GM20431 (cell line): ENCODE results near the gene CD226.
"Not testable (repeated sequence)": the region's sequence is repeated elsewhere in the genome, so short reads cannot be mapped to it uniquely, and the experiment has no call there.

Experiments
- in situ Hi-C: fragments of 300-500 bp; cut with MseI, MboI; formaldehyde crosslinking; loops from one replicate; pipeline ENCODE4 v1.15.0; 2020; ENCODE audit warnings: low sequenced_read_pairs; ENCODE audit not compliant: unreplicated experiment

CD226 gene

DNA sequence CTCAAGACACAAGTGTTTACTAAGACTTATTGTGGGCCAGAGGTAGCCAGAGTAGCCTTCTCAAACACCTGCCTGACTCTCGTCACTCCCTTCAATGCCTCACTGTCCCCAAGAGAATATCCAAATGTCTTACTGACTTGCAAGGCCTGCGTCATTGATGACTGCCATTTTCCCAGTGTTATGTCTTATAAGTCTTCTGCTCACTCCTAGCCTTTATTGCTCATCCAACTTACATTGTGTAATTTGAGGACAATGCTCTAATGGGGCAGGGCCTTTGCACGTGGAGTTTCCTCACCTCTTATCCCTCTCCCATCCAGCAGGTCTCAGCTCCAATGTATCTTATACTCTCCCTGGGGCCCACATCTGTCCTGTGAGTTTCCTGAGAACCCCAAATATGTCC is 10.1 kb upstream of the CD226 start:
- in situ Hi-C loops = no loop called here

- in situ Hi-C loops = no loop called here
Observed at GRCh38 chr18:69956665-69957620, 9.3 kb upstream of the CD226 start.

DNA sequence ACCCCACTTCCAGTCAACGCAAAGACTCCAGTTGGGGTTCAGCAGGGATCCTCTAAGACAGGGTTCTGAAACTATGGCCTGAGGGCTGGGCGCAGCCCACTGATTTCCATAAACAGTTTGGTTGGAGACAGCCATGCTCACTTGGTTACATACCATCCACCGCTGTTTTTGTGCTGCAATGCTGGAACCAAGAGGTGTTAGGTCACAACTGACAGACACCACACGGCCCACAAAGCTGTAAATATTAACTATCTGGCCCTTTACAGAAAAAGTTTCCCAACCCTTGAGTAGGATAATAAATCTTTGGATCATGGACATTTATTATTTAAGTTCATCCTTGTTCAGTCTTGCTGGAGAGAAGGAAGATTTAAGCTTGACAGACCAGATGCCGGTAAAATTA is 8.4 kb upstream of the CD226 start:
- in situ Hi-C loops = no loop called here

GRCh38 chr18:69954719-69955480 is 7.2 kb upstream of the CD226 start:
- in situ Hi-C loops = no loop called here

DNA sequence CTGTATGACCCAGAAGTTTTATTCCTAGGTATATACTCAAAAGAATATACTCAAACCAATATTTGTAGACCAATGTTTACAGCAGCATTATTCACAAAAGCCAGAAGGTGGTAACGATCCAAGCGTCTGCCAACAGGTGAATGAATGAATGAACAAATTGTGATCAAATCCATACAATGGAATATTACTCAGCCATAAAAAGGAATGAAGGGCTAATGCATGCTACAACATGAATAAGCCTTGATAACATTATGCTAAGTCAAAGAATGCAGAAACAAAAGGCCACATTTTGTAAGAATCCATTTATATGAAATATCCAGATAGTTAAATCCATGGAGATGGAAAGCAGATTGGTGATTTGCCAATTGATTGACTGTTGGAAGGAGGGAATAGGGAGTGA is 5.5 kb upstream of the CD226 start:
- in situ Hi-C loops = no loop called here

DNA sequence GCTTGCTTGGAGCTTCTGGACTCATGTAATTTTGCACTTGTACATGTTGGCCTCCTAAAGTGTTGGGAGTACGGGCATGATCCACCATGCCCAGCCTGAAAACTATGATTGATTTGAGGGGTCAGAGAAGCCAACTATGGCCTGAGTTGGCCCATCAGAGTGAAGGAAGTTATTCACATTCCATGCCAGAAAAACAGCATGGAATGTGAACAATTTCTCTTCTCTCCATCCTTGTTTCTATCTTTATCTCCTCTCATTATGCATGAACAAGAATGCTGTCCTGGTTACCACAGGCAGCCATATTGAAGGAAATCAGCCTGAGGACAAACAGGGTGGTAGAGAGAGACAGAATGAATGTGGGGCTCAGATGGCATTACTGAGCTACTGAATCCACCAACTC is 3.5 kb upstream of the CD226 start:
- in situ Hi-C loops = no loop called here

DNA sequence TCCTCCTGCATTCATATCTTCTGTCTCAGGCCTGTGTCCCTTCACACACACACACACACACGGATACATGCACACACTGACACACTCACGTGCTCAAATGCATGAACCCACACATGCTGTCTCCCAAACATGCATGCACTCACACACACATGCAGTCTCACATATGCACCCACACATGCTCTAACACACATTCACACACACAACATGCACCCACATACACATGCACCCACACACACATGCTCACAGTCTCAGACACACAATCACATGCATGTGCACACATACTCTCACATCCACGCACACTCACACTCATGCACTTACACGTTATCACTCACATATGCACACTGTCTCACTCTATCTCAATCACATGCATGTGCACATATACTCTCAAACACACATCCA is 1.9 kb upstream of the CD226 start:
- in situ Hi-C loops = no loop called here

DNA sequence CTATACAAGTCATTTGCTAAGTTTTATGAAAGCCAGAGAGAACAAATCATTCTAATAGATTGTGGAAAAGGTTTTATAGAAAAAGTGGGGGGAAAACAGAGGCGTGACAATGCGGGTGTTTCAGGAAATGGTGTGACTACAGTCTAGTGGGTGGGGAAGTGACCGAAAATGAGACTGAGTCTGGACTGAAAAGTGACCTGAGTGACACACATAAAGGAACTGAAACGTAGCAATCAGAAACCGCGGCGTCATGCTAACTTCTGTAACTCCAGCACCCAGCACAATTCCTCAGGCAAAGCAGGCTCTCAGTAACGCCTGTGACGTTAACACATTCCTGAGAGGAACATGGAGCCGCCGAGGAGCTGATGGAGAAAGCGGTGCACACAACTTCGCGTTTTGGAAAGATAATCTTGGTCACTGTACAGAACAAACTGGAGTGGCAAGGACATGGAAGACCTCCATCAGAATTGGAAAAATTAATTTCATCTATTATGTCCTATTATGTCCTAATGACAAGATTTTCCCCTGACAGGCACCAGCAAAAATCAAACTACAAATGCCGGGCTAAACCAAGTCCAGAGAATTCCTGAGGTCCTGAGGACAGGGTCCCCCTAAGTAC is 1.4 kb upstream of the CD226 start:
- in situ Hi-C loops = no loop called here

- in situ Hi-C loops = no loop called here
Observed at GRCh38 chr18:69948256-69948655, 583 bp upstream of the CD226 start.

- in situ Hi-C loops = no loop called here
Observed at GRCh38 chr18:69946608-69947155, 991 bp downstream of the CD226 start.

- in situ Hi-C loops = no loop called here
Observed at GRCh38 chr18:69945220-69946114, 2.2 kb downstream of the CD226 start.

GRCh38 chr18:69944436-69944835 is 3.2 kb downstream of the CD226 start:
- in situ Hi-C loops = no loop called here

DNA sequence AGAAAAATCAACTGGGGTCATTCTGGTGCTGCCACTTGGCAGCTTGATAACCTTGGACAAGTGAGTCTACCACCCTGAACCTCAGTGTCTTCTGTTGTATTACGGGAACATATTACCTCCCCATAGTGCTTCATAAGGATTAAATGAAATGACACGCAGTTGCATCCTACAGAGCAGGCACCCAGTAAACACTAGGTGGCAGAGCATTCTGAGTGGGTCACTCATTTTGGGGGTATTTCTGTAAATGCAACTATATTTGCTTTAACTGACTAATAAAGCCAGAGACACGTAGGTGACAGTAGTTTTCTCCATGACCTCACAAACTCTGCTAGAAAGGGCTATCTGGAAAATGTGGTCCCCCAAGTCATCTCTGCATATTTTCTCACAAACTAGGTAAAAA is 4.7 kb downstream of the CD226 start:
- in situ Hi-C loops = no loop called here

- in situ Hi-C loops = no loop called here
Observed at GRCh38 chr18:69941183-69941582, 6.5 kb downstream of the CD226 start.

DNA sequence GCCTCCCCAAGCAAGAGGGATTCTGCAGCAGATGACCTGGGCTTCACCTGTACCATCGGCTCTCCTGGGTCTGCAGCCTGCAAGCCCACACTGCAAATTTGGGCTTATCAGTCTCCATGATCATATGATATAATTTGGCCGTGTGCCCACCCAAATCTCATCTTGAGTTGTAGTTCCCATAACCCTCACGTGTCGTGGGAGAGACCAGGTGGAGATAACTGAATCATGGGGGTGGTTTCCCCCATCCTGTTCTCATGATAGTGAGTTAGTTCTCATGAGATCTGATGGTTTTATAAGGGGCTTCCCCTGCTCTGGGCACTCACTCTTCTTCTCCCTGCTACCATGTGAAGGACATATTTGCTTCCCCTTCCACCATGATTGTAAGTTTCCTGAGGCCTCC is 7.9 kb downstream of the CD226 start:
- in situ Hi-C loops = not testable (repeated sequence)

DNA sequence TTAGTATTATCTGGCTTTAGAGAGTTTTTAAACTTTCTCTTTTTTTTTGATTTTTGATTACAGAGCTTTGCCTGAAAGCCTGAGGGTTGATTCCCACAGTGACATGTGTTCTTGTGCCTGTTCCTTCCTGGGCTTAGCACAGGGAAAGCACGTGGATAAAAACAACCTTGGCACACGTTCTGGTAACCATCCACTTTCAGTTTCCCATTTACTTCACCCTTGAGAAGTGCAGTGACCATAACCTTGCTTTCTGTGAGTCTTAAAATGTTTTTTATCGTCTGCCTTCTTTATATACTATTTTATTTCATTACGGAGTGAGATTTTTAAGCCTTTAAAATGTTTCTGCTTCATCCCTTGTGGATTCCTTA is 11.5 kb downstream of the CD226 start:
- in situ Hi-C loops = no loop called here

GRCh38 chr18:69935319-69936190 is 12.1 kb downstream of the CD226 start:
- in situ Hi-C loops = no loop called here

GRCh38 chr18:69934601-69935265 is 12.9 kb downstream of the CD226 start:
- in situ Hi-C loops = no loop called here
